GM21526 (cell line): Measurements from ENCODE around the gene TRAPPC3L.

Experiments used
- ATAC-seq: cut with Tn5 transposase; IDR thresholded peaks from one replicate; pipeline ENCODE4 v1.9.1; 2021; ENCODE audit warnings: moderate library complexity; ENCODE audit not compliant: unreplicated experiment, low FRiP score

The TRAPPC3L gene

DNA sequence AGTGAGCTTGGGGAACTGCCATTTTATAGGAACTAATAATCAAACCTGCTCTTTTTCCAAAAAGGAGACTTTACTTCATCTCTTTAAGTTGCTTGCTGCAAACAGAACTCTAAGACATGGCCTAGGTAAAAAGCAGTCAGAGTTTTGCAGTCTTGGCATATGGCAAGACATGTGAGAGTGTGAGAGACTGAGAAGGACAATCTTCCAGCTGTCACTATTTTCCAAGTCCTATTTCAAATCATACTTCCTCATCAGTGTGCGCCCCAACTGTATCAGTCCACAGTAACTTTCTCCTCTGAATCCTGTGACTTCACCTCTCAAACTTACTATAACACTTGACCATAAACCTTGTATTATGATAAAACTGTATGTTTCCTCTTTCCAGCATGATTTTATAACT is 74.0 kb downstream of the TRAPPC3L start:
- no peak for ATAC-seq

DNA sequence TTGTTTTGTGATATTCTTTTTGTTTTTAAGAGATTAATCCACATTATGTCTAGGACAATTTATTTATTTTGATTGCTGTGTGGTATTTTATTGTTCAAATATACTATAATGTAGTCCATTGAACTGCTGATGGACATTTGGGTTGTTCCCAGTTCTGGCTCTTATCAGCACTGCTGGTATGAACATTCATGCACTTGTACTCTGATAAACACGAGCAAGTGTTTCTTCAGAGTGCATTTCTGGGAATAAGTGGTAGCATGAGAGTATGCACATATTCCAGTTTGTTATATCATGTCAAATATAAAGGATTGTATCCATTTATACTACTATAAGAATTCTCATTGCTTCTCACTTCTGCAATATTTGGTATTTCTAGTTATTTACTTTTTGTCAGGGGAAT is 77.2 kb downstream of the TRAPPC3L start:
- ATAC-seq: no peak

- ATAC-seq: no peak
These were observed 78.0 kb downstream of the TRAPPC3L start for GRCh38 chr6:116467514-116467913.

DNA sequence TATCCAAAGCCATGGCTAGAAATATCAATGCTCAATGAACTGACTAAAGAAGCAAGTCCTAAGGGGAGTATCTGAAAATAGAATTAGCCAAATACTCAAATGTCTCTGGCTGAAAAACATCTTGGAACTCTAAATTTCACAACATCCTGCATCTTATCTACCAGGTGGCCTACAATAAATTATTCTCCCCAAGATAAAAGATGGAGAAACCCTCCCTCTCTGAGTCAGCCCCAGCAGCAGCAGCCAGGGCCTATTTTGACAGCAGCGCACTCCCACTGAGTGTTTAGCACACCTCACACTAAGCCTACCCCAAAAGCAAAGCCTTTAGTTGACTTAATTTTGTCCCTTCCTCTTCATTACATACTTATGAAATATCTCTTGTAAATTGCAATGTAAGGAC is 78.4 kb downstream of the TRAPPC3L start:
- no peak for ATAC-seq

GRCh38 chr6:116465246-116465645 is 80.2 kb downstream of the TRAPPC3L start:
- no peak for ATAC-seq

DNA sequence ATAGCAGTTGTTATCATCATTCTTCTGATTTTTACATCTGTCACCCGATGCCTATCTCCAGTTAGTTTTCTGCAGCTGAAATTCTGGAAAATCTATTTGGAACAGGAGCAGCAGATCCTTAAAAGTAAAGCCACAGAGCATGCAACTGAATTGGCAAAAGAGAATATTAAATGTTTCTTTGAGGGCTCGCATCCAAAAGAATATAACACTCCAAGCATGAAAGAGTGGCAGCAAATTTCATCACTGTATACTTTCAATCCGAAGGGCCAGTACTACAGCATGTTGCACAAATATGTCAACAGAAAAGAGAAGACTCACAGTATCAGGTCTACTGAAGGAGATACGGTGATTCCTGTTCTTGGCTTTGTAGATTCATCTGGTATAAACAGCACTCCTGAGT is 82.2 kb downstream of the TRAPPC3L start:
- ATAC-seq: no peak

DNA sequence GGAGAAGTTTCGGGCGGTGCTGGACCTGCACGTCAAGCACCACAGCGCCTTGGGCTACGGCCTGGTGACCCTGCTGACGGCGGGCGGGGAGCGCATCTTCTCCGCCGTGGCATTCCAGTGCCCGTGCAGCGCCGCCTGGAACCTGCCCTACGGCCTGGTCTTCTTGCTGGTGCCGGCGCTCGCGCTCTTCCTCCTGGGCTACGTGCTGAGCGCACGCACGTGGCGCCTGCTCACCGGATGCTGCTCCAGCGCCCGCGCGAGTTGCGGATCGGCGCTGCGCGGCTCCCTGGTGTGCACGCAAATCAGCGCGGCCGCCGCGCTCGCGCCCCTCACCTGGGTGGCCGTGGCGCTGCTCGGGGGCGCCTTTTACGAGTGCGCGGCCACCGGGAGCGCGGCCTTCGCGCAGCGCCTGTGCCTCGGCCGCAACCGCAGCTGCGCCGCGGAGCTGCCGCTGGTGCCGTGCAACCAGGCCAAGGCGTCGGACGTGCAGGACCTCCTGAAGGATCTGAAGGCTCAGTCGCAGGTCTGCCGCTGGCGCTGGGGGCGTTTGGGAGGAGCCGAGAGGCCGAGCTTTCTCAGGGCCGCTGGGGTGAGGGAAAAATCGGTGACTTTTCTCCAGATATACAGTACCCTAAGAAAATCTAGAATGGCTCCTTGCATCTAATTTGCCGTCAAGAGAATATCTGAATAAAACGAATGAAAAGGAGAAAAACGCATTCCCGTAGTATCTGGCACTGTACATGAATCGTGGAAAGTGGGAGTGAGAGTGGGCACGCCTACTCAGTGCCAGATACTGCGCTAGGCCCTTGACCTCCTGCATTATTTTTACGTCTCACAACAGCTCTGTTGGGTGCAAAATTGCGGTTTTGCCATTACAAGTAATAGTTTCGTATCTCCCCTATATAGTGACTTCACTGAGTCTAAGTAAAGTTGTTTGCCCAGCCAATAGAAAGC is 83.3 kb downstream of the TRAPPC3L start:
- peak; percentile 88 for ATAC-seq

DNA sequence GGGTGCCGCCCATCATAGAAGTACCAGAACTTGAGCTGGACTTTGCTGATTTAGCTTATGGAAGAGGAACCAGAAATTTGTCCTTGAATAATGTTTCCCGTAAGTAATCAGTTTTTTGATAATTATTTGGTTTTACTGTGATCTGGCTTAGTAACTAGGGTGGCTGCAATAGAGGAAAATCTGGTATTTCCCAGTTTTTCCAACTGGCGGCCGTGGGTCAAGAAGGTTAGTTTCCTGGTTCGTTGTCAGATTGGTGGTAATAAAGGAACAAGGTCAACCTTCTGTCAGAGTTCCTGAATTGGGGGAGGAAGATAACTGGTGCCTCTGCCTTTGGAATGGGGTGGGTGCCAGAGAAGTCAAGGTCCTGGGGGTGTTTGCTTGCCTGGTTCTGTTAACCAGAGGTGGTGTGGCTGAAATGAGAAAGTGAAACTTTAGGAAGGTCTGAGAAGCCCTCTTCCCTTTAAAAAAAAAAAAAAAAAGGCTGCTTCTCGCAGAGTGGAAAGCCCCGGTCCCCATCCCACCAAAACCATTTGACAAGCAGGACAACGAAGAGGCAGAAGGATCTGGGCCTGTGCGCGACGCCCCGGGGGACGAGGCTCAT is 84.1 kb downstream of the TRAPPC3L start, which contains the start of gene CALHM6:
Gene CALHM6 (plus strand): TSS at position 45 of the 601 bp plus-strand sequence. CDS start 555 bp downstream, at position 600.
- no peak for ATAC-seq

DNA sequence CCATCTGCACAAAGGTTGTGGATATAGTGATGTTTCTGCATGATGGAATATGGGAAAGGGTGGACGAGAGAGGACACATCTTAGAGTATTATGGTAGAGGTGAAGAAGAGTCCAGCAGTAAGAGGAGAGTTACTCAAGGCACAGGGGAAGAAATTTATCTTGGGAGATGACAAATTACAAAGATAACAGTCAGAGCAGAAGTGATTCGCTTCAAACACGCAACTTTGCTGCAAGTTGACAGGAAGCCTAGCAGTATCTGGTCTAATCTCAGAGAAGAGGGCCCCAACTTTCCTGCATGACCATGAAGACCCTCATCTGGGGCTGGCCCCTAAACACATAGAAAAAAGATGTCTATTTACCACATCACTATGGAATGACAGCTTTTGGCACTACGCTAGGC is 85.6 kb downstream of the TRAPPC3L start:
- no peak for ATAC-seq

- no peak for ATAC-seq
These were observed 87.2 kb downstream of the TRAPPC3L start for GRCh38 chr6:116458264-116458663.

- ATAC-seq: no peak
These were observed 88.6 kb downstream of the TRAPPC3L start for GRCh38 chr6:116456927-116457326.

- no peak for ATAC-seq
These were observed 89.4 kb downstream of the TRAPPC3L start for GRCh38 chr6:116456106-116456505.

- ATAC-seq: no peak
These were observed 93.0 kb downstream of the TRAPPC3L start for GRCh38 chr6:116452531-116452930.

GRCh38 chr6:116451916-116452315 is 93.6 kb downstream of the TRAPPC3L start:
- no peak for ATAC-seq

DNA sequence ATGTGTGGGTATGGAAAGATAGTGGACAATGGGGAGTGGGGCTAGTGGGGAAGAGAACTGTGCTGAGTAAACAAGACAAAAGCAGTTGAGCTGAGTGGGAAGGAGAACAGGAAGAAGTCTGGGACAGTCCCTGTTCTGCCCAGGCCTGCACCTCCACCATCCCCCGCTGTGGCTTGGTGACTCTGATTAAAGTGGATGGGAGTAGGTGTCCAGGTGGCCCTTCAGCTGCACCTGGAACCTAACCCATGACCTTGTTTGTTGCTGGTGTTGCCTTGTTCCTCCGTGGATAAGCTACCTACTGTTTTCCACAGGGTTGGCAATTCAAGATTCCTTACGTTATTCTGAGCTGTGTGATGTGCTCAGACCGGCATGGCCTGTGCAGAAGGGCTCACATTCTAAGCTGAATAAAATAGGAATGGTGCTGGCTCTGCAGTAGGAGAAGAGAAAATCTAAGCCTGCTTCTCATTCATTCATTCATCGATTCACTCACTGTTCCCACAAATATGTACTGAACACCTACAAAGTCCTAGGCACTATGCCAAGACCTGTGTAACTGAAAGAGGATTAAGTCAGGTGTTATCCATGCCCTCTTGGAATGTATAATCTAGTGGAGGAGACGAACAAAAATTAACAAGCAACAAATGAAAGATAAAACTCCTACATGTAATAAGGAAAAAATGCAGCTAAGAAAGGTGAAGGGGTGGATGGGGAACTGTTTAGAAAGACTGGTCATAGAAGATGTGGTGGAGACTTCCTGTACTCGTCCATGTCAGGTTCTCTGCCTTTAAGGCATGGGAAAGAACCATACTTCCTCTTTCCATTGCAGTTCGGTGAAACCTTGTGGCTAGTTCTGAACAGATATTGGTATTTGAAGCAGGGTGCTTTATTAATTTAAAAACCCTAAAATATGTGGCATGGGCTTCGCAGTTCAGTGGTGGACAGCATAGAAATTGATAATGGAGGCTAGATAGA is 94.4 kb downstream of the TRAPPC3L start:
- peak; percentile 85 for ATAC-seq

DNA sequence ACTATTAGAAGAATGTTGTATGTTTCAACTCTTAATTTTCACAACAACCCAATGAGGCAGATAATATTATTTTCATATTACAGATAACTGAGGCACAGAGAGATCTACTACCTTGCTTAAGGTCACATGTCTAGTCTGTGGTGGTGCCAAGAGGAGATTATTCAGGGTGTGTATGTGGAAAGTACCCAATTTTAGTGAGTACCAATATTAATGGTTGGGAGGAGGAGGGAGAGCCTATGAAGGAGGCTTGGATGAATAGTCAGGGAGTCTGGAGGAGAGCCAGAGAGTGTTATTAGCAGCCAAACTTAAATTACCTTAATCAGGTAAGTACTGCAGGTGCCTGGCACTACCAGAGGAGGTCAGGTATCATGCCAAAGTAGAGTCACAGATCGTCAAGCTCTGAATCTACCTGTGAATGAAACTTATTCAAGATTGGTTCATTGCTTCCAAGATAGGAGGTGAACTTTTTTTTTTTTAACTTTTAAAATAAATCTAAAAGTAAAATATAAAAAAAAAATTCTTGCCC is 95.2 kb downstream of the TRAPPC3L start:
- ATAC-seq: no peak

DNA sequence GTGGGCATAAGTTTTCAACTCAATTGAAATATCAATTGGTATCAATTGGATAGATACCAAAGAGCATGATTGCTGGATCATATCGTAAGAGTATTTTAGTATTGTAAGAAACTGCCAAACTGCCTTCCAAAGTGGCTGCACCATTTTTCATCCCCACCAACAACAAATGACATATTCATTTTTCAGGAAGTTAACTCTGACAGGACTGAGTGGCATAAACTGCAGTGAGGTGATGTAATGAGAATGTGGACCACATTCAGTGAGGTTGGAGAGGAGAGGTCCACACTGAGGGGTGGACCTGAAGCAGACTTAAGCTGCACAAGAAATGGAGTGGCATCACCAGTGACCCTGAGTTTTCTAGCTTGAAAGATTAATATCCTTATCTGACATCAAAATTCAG is 95.9 kb downstream of the TRAPPC3L start:
- ATAC-seq: no peak

GRCh38 chr6:116447496-116448011 is 97.9 kb downstream of the TRAPPC3L start:
- ATAC-seq: no peak

GRCh38 chr6:116447052-116447451 is 98.4 kb downstream of the TRAPPC3L start:
- no peak for ATAC-seq

DNA sequence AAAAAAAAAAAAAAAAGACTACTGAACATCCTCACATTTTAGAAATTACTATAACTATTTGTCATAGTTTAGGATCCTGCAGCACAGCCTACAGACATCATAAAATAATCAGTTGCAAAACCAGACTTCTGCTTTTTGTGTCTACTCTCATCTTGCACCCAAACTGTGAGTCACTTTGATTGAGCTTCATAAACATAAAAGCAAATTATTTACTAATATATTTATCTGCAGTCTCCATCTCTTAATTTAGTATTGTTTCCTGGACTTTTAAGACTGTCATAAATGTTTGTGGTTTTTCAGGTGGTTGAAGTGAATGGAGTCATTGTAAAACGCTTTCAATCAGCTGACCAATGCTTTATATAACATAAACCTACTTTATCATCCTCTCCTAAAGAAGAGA is 99.1 kb downstream of the TRAPPC3L start:
- ATAC-seq: no peak
